H9 (cell line): ENCODE data around the gene SRGAP1. TPM values are rescaled to one million over a fixed set of nuclear protein-coding genes. Genes with fewer than 3 reads are reported as not detected.

Experiments
- DNase-seq: peaks from one replicate; pipeline ENCODE4 v3.0.0-alpha.2; 2017
- H2AFZ ChIP-seq: one replicate; pipeline ENCODE4 v1.6.1; 2013; ENCODE audit warnings: mild to moderate bottlenecking, low read length, control low read depth, moderate library complexity
- H2AK5ac ChIP-seq: 2 replicates; pipeline ENCODE4 v1.6.1; 2013; ENCODE audit warnings: low read length, control low read depth, mixed read lengths; ENCODE audit not compliant: insufficient read length
- H2BK120ac ChIP-seq: one replicate; pipeline ENCODE4 v1.6.1; 2013; ENCODE audit warnings: low read depth, mild to moderate bottlenecking, low read length, control low read depth, inconsistent platforms; ENCODE audit not compliant: poor library complexity, severe bottlenecking
- H2BK12ac ChIP-seq: 2 replicates; pipeline ENCODE4 v1.6.1; 2013; ENCODE audit warnings: low read length, control low read depth, mixed read lengths, low read depth; ENCODE audit not compliant: insufficient read length
- H2BK15ac ChIP-seq: 2 replicates; pipeline ENCODE4 v1.6.1; 2013; ENCODE audit warnings: low read depth, low read length, control low read depth
- H2BK20ac ChIP-seq: one replicate; pipeline ENCODE4 v1.6.1; 2013; ENCODE audit warnings: low read depth, mild to moderate bottlenecking, low read length, control low read depth, inconsistent platforms; ENCODE audit not compliant: poor library complexity, severe bottlenecking
- H2BK5ac ChIP-seq: 2 replicates; pipeline ENCODE4 v1.6.1; 2013; ENCODE audit warnings: low read length, control low read depth, mixed read lengths; ENCODE audit not compliant: insufficient read length
- H3K14ac ChIP-seq: 2 replicates; pipeline ENCODE4 v1.6.1; 2013; ENCODE audit warnings: low read length, control low read depth; ENCODE audit not compliant: insufficient read depth
- H3K18ac ChIP-seq: 2 replicates; pipeline ENCODE4 v1.6.1; 2013; ENCODE audit warnings: low read depth, mild to moderate bottlenecking, mixed read lengths, low read length, control low read depth; ENCODE audit not compliant: insufficient read length
- H3K23ac ChIP-seq: 2 replicates; pipeline ENCODE4 v1.6.1; 2013; ENCODE audit warnings: low read length, control low read depth, mixed read lengths, low read depth; ENCODE audit not compliant: insufficient read length
- H3K23me2 ChIP-seq: 2 replicates; pipeline ENCODE4 v1.6.1; 2013; ENCODE audit warnings: low read depth, mild to moderate bottlenecking, mixed read lengths, low read length, control low read depth; ENCODE audit not compliant: insufficient read length, poor library complexity, severe bottlenecking
- H3K27ac ChIP-seq: 2 replicates; pipeline ENCODE4 v1.5.1; 2013; ENCODE audit warnings: low read length, control low read depth, mixed read lengths, low read depth; ENCODE audit not compliant: insufficient read length
- H3K27me3 ChIP-seq: 2 replicates; pipeline ENCODE4 v1.6.1; 2013; ENCODE audit warnings: low read length, control low read depth, inconsistent platforms; ENCODE audit not compliant: insufficient read depth
- H3K4ac ChIP-seq: 2 replicates; pipeline ENCODE4 v1.6.1; 2013; ENCODE audit warnings: low read depth, mild to moderate bottlenecking, control low read depth, inconsistent platforms, low read length, moderate library complexity
- H3K4me1 ChIP-seq: 2 replicates; pipeline ENCODE4 v1.6.1; 2013; ENCODE audit warnings: low read length, control low read depth, inconsistent platforms; ENCODE audit not compliant: insufficient read depth
- H3K4me2 ChIP-seq: 2 replicates; pipeline ENCODE4 v1.6.1; 2013; ENCODE audit warnings: low read length, control low read depth, mixed read lengths; ENCODE audit not compliant: insufficient read length, insufficient read depth
- H3K56ac ChIP-seq: 2 replicates; pipeline ENCODE4 v1.6.1; 2013; ENCODE audit warnings: low read depth, mild to moderate bottlenecking, mixed read lengths, low read length, control low read depth; ENCODE audit not compliant: insufficient read length
- H3K79me1 ChIP-seq: 2 replicates; pipeline ENCODE4 v1.6.1; 2013; ENCODE audit warnings: low read depth, mild to moderate bottlenecking, moderate library complexity, low read length, control low read depth, inconsistent platforms; ENCODE audit not compliant: insufficient read depth, poor library complexity, severe bottlenecking
- H3K79me2 ChIP-seq: 2 replicates; pipeline ENCODE4 v1.6.1; 2013; ENCODE audit warnings: low read length, control low read depth, inconsistent platforms; ENCODE audit not compliant: insufficient read depth
- H3K9ac ChIP-seq: 2 replicates; pipeline ENCODE4 v1.6.1; 2013; ENCODE audit warnings: low read length, control low read depth, mixed read lengths; ENCODE audit not compliant: insufficient read length; ENCODE audit errors: extremely low read depth
- H3K9me3 ChIP-seq: one replicate; pipeline ENCODE4 v1.6.1; 2013; ENCODE audit warnings: low read depth, low read length, inconsistent platforms; ENCODE audit not compliant: control insufficient read depth
- H3T11ph ChIP-seq: one replicate; pipeline ENCODE4 v1.6.1; 2013; ENCODE audit warnings: mild to moderate bottlenecking, low read length, control low read depth, inconsistent platforms
- H4K20me1 ChIP-seq: one replicate; pipeline ENCODE4 v1.6.1; 2013; ENCODE audit not compliant: control insufficient read depth, insufficient read length, insufficient read depth
- H4K5ac ChIP-seq: 2 replicates; pipeline ENCODE4 v1.6.1; 2013; ENCODE audit warnings: low read depth, mild to moderate bottlenecking, mixed read lengths, low read length, control low read depth; ENCODE audit not compliant: insufficient read length
- H4K8ac ChIP-seq: replicated peaks from 2 replicates; pipeline ENCODE4 v1.6.1; 2013; ENCODE audit warnings: low read length, control low read depth, mixed read lengths, low read depth; ENCODE audit not compliant: insufficient read length
- H4K91ac ChIP-seq: 2 replicates; pipeline ENCODE4 v1.6.1; 2013; ENCODE audit warnings: low read depth, mild to moderate bottlenecking, moderate library complexity, mixed read lengths, low read length, control low read depth; ENCODE audit not compliant: insufficient read length
- H3K27ac Mint-ChIP-seq, 3 experiments: 2 replicates in 2 of 3; 3 replicates in 1 of 3; pipeline ENCODE4 v1.8.0; 2020 to 2021; ENCODE audit warnings: mixed read lengths in 3 of 3, mild to moderate bottlenecking in 1 of 3, moderate library complexity in 1 of 3
- H3K27me3 Mint-ChIP-seq: 2 replicates; pipeline ENCODE4 v1.8.0; 2021; ENCODE audit warnings: low read depth, mild to moderate bottlenecking, moderate library complexity, mixed read lengths
- H3K36me3 Mint-ChIP-seq, 3 experiments: 2 replicates in 2 of 3; 3 replicates in 1 of 3; pipeline ENCODE4 v1.8.0; 2020 to 2021; ENCODE audit warnings: low read depth in 3 of 3, mixed read lengths in 3 of 3; ENCODE audit not compliant: insufficient read depth in 1 of 3
- H3K4me1 Mint-ChIP-seq, 2 experiments: 2 replicates each; pipeline ENCODE4 v1.8.0; 2020; ENCODE audit warnings: mixed read lengths in 2 of 2
- H3K4me3 Mint-ChIP-seq, 2 experiments: 2 replicates in 1 of 2; 3 replicates in 1 of 2; pipeline ENCODE4 v1.8.0; 2020 to 2021; ENCODE audit warnings: mild to moderate bottlenecking in 2 of 2, mixed read lengths in 2 of 2, moderate library complexity in 1 of 2
- H3K9me3 Mint-ChIP-seq, 2 experiments: 2 replicates in 1 of 2; 3 replicates in 1 of 2; pipeline ENCODE4 v1.8.0; 2020; ENCODE audit warnings: mild to moderate bottlenecking in 2 of 2, mixed read lengths in 2 of 2, moderate library complexity in 1 of 2
- CTCF ChIP-seq: fragments of 200-600 bp; sonication (generic); conservative IDR thresholded peaks from 3 replicates; pipeline ENCODE4 v1.8.0; 2021; ENCODE audit warnings: antibody characterized with exemption, mild to moderate bottlenecking
- WGBS: extraction: QIAGEN DNeasy Blood & Tissue Kit; methylation state at CpG from one replicate; pipeline ENCODE4 v1.1.7; 2013; ENCODE audit warnings: missing lambda C conversion rate, low lambda C conversion rate, mixed read lengths; ENCODE audit not compliant: insufficient read length; ENCODE audit errors: extremely low coverage; 5-methylcytosine and 5-hydroxymethylcytosine counted together
- total RNA-seq: library from RNA; stranded (reverse); gene quantifications from 2 replicates; pipeline ENCODE4 v1.2.1, GENCODE V29; 2021

Gene SRGAP1
- total RNA-seq, 1 experiment from 2014 or later: 4.8 TPM

- Histone ChIP-seq H3T11ph (no peak overlapping the region), H2BK20ac (no peak overlapping the region), H2BK15ac (no peak overlapping the region), H3K4me1 (peaks cover 5% of the 10 kb centered on the region; the same call in 1 of the 2 replicates), H3K27me3 (no peaks in the 10 kb centered on the region), H3K18ac (no peak overlapping the region), H3K9me3 (no peaks in the 10 kb centered on the region), H3K27ac (no peak overlapping the region), H2BK5ac (no peak overlapping the region), H4K5ac (no peak overlapping the region), H4K20me1 (no peaks in the 10 kb centered on the region), H3K23me2 (no peaks in the 10 kb centered on the region), H4K91ac (no peak overlapping the region), H3K79me2 (no peaks in the 10 kb centered on the region; the same call in 1 of the 2 replicates), H3K4me2 (no peak overlapping the region), H2AK5ac (no peak overlapping the region), H3K9ac (no peak overlapping the region), H3K79me1 (peaks cover 2% of the 10 kb centered on the region), H3K23ac (no peak overlapping the region), H3K4ac (no peak overlapping the region), H3K56ac (no peak overlapping the region), H2BK12ac (no peak overlapping the region), H4K8ac (no peak overlapping the region), H2BK120ac (no peak overlapping the region), H2AFZ (no peak overlapping the region), H3K14ac (no peak overlapping the region)
- no peak for DNase-seq
- TF ChIP-seq CTCF: no peak
- Mint-ChIP-seq H3K27me3 (no peaks in the 10 kb centered on the region), H3K36me3 (no peaks in the 10 kb centered on the region), H3K4me3 (no peak overlapping the region), H3K27ac (no peak overlapping the region), H3K4me1 (peaks cover 7 to 13% of the 10 kb centered on the region in 2 experiments), H3K9me3 (no peaks in the 10 kb centered on the region)
- no CpG with 5 or more reads among the region's 3 CpGs for WGBS
Observed at GRCh38 chr12:63875703-63876102, 31.2 kb downstream of the SRGAP1 start.
